PC-3 (cell line): ENCODE data around the gene TNFRSF18. TPM values are rescaled to one million over a fixed set of nuclear protein-coding genes. Genes with fewer than 3 reads are reported as not detected.

ENCODE experiments used
- ATAC-seq: fragments of 200-7000 bp; cut with Tn5 transposase; 2 replicates; pipeline ENCODE4 v1.9.1; 2020; ENCODE audit warnings: mild to moderate bottlenecking, moderate library complexity
- Bru-seq: library from RNA; stranded (reverse); fragments of 400-500 nt; gene quantifications from one replicate; lab custom pipeline; 2021; lab: Mats Ljungman, UMichigan
- BruChase-seq, 2 experiments: library from RNA; stranded (reverse); fragments of 400-500 nt; gene quantifications; one replicate each; lab custom pipeline; 2021; lab: Mats Ljungman, UMichigan
- BruUV-seq: library from RNA; stranded (reverse); fragments of 400-500 nt; replicated peaks from 2 replicates; lab custom pipeline; 2021; lab: Mats Ljungman, UMichigan
- CTCF ChIA-PET: fragments of 300-600 bp; sonication (Branson Sonifier 250); formaldehyde crosslinking; loops from one replicate; lab custom pipeline; 2022; ENCODE audit warnings: antibody characterized with exemption; lab: Charles Lee
- POLR2A ChIA-PET: fragments of 300-600 bp; sonication (Branson Sonifier 250); formaldehyde crosslinking; loops from one replicate; lab custom pipeline; 2022; ENCODE audit warnings: antibody characterized with exemption; ENCODE audit not compliant: unreplicated experiment; lab: Charles Lee
- DNase-seq: peaks from one replicate; pipeline ENCODE4 v3.0.0-alpha.2; 2015
- H2AFZ ChIP-seq: fragments of 300-600 bp; sonication (generic); 2 replicates; pipeline ENCODE4 v1.6.0; 2016; ENCODE audit warnings: antibody characterized with exemption, low read length
- H3F3A ChIP-seq: fragments of 300-600 bp; sonication (generic); one replicate; pipeline ENCODE4 v1.6.0; 2017; ENCODE audit warnings: antibody characterized with exemption, low read length, control low read depth, mild to moderate bottlenecking; ENCODE audit not compliant: unreplicated experiment
- H3K27ac ChIP-seq: fragments of 300-600 bp; sonication (generic); 2 replicates; pipeline ENCODE4 v1.5.1; 2016; ENCODE audit warnings: mild to moderate bottlenecking, low read length
- H3K27me3 ChIP-seq: fragments of 300-600 bp; sonication (generic); 2 replicates; pipeline ENCODE4 v1.6.1; 2016; ENCODE audit warnings: low read length, mixed read lengths
- H3K36me3 ChIP-seq: fragments of 300-600 bp; sonication (generic); 2 replicates; pipeline ENCODE4 v1.6.1; 2016; ENCODE audit warnings: low read depth, mixed run types, low read length, mixed read lengths
- H3K4me1 ChIP-seq: fragments of 300-600 bp; sonication (generic); 2 replicates; pipeline ENCODE4 v1.5.1; 2016; ENCODE audit warnings: low read length; ENCODE audit not compliant: insufficient read depth
- H3K4me2 ChIP-seq: fragments of 300-600 bp; sonication (generic); 2 replicates; pipeline ENCODE4 v1.6.0; 2016; ENCODE audit warnings: low read length
- H3K4me3 ChIP-seq: fragments of 300-600 bp; sonication (generic); 2 replicates; pipeline ENCODE4 v1.5.1; 2016; ENCODE audit warnings: mild to moderate bottlenecking, low read length, mixed read lengths
- H3K79me2 ChIP-seq: fragments of 300-600 bp; sonication (generic); 2 replicates; pipeline ENCODE4 v1.6.1; 2017; ENCODE audit warnings: low read length, mixed read lengths
- H3K9ac ChIP-seq: fragments of 300-600 bp; sonication (generic); 2 replicates; pipeline ENCODE4 v1.6.0; 2016; ENCODE audit warnings: mild to moderate bottlenecking, low read length
- H3K9me2 ChIP-seq: fragments of 300-600 bp; sonication (generic); replicated peaks from 2 replicates; pipeline ENCODE4 v1.6.1; 2016; ENCODE audit warnings: mixed run types, low read length, mixed read lengths
- H3K9me3 ChIP-seq: fragments of 300-600 bp; sonication (generic); 2 replicates; pipeline ENCODE4 v1.6.1; 2016; ENCODE audit warnings: low read length, mixed read lengths
- H4K20me1 ChIP-seq: fragments of 300-600 bp; sonication (generic); 2 replicates; pipeline ENCODE4 v1.6.1; 2016; ENCODE audit warnings: low read length, mixed read lengths
- CTCF ChIP-seq: fragments of 300-600 bp; sonication (generic); conservative IDR thresholded peaks from 2 replicates; pipeline ENCODE4 v1.5.1; 2017; ENCODE audit warnings: antibody characterized with exemption, low read depth, mild to moderate bottlenecking, low read length
- EZH2 ChIP-seq: fragments of 300-600 bp; sonication (generic); IDR thresholded peaks from one replicate; pipeline ENCODE4 v1.6.1; 2017; ENCODE audit warnings: antibody characterized with exemption, mild to moderate bottlenecking, low read length; ENCODE audit not compliant: unreplicated experiment
- EZH2phosphoT487 ChIP-seq: fragments of 300-600 bp; sonication (generic); IDR thresholded peaks from 2 replicates; pipeline ENCODE4 v1.6.1; 2018; ENCODE audit warnings: mild to moderate bottlenecking, antibody characterized with exemption, low read length, borderline replicate concordance
- intact Hi-C: fragments of 100-400 bp; cut with micrococcal nuclease; formaldehyde crosslinking; loops from 2 replicates; pipeline ENCODE4 v1.9.0; 2023
- long read RNA-seq: library from polyadenylated mRNA; unstranded; transcript quantifications from one replicate; pipeline ENCODE4 v2.0.0, GENCODE V29; 2021; ENCODE audit not compliant: unreplicated experiment
- total RNA-seq: library from RNA; depleted of rRNA; stranded (reverse); fragments of >200 nt; gene quantifications from 2 replicates; pipeline ENCODE4 v1.2.3, GENCODE V29; 2014; rRNA removed

TNFRSF18 gene
- total RNA-seq (87.2 and 120 TPM in 2 replicates), Bru-seq, nascent RNA (percentile 51 among the genes with signal in this experiment), BruChase-seq, experiment 1, labeled RNA remaining after a 6-hour chase (percentile 44 among the genes with signal in this experiment), BruChase-seq, experiment 2, labeled RNA remaining after a 2-hour chase (percentile 52 among the genes with signal in this experiment)
- long read RNA-seq, transcript TNFRSF18-203 (5 exons, 1,179 nt) = major isoform, 19 of 55 reads
- long read RNA-seq, transcript TNFRSF18-204 (4 exons, 727 nt) = minor isoform, 5 of 55 reads
- long read RNA-seq, partial matches to known transcripts = 12 of 55 reads
- long read RNA-seq, other reads (novel, unspliced or antisense) = 18 of 55 reads

- peak within 1 kb of the TSS; percentile 66 for H2AFZ ChIP-seq
- no peaks in the 10 kb centered on the region for H3K9me3 ChIP-seq
- no peaks in the 10 kb centered on the region for H4K20me1 ChIP-seq
- no peaks in the 10 kb centered on the region for H3K36me3 ChIP-seq
- peak within 1 kb of the TSS; percentile 93 for H3K4me2 ChIP-seq
- H3K9me2 ChIP-seq = no peaks in the 10 kb centered on the region
- TF ChIP-seq EZH2phosphoT487 = no peak
- no peak for TF ChIP-seq EZH2
- TF ChIP-seq CTCF = no peak
- ATAC-seq = peak; percentile 71
- DNase-seq = peak; percentile 79
- intact Hi-C loops = no loop called here
- H3K79me2 ChIP-seq = peaks cover 12% of the 10 kb centered on the region
- H3K4me3 ChIP-seq = peak within 1 kb of the TSS; percentile 68
- peaks cover 25% of the 10 kb centered on the region for H3K4me1 ChIP-seq
- POLR2A ChIA-PET = no interaction called here
- CTCF ChIA-PET = interaction anchor here (1.0 kb wide), 1 partner anchor 85 kb away, joined by 3 read pairs; no protein-coding TSS in a partner anchor
- peak within 1 kb of the TSS; percentile 63 for H3K9ac ChIP-seq
- no peaks in the 10 kb centered on the region for H3F3A ChIP-seq
- H3K27ac ChIP-seq = no peak within 1 kb of the TSS
- no TSS peak for BruUV-seq
- H3K27me3 ChIP-seq = no peaks in the 10 kb centered on the region
Observed at GRCh38 chr1:1206376-1206965, at the start of gene TNFRSF18. Gene TNFRSF18, minus strand, starts transcription at chr1:1206592. Its CDS starts 21 bp downstream, at chr1:1206571.

- H3K36me3 ChIP-seq = peaks cover 59% of the 10 kb centered on the region
- peaks cover 28% of the 10 kb centered on the region; the same call in 1 of the 2 replicates for H3K79me2 ChIP-seq
- no TSS peak for BruUV-seq
Observed at GRCh38 chr1:1255611-1256010, 49.2 kb upstream of the TNFRSF18 start.

GRCh38 chr1:1255078-1255477 is 48.7 kb upstream of the TNFRSF18 start:
- Histone ChIP-seq H3K9ac (no peak overlapping the region), H3K4me2 (no peak overlapping the region), H3K27me3 (no peaks in the 10 kb centered on the region), H3K9me3 (no peaks in the 10 kb centered on the region), H2AFZ (no peak overlapping the region), H3K9me2 (no peaks in the 10 kb centered on the region), H3K36me3 (peaks cover 54% of the 10 kb centered on the region), H3K27ac (no peak overlapping the region), H3K4me3 (no peak overlapping the region), H3K4me1 (peaks cover 12% of the 10 kb centered on the region), H3F3A (no peaks in the 10 kb centered on the region), H3K79me2 (peaks cover 23% of the 10 kb centered on the region; the same call in 1 of the 2 replicates), H4K20me1 (no peaks in the 10 kb centered on the region)
- BruUV-seq = TSS peak; percentile 57
- TF ChIP-seq CTCF (no peak), EZH2 (no peak), EZH2phosphoT487 (no peak)
- CTCF ChIA-PET = no interaction called here
- POLR2A ChIA-PET = no interaction called here
- intact Hi-C loops = no loop called here
- ATAC-seq = no peak
- DNase-seq = no peak

More at GRCh38 chr1:1255611-1256010, 49.2 kb upstream of the TNFRSF18 start:
- no peak for ATAC-seq
- TF ChIP-seq EZH2 (no peak), EZH2phosphoT487 (no peak)
- H3K4me1 ChIP-seq = peaks cover 12% of the 10 kb centered on the region
- no peaks in the 10 kb centered on the region for H3K9me3 ChIP-seq
- H4K20me1 ChIP-seq = no peaks in the 10 kb centered on the region
- CTCF ChIA-PET = no interaction called here
- no peaks in the 10 kb centered on the region for H3F3A ChIP-seq
- no peaks in the 10 kb centered on the region for H3K9me2 ChIP-seq
- no peak overlapping the region for H2AFZ ChIP-seq
- POLR2A ChIA-PET = no interaction called here
- H3K27ac ChIP-seq = no peak overlapping the region
- no peak overlapping the region for H3K9ac ChIP-seq
- H3K4me3 ChIP-seq = no peak overlapping the region
- DNase-seq = no peak
- H3K4me2 ChIP-seq = no peak overlapping the region
- intact Hi-C loops = no loop called here
- no peaks in the 10 kb centered on the region for H3K27me3 ChIP-seq
